ENCODE measurements around the gene UTP4. TPM values are rescaled to one million over a fixed set of nuclear protein-coding genes. Genes with fewer than 3 reads are reported as not detected.

UTP4 gene
- total RNA-seq, 1 donor from 2014 or later, result 55.3 TPM

GRCh38 chr16:69111216-69111875 lies 21.1 kb upstream of the UTP4 start:
- no peak for TF ChIP-seq CTCF (IDR thresholded peaks at IDR 0.05)
- no peak for DNase-seq
- CTCF ChIA-PET, result interaction anchor here (1.3 kb wide), 1 partner anchor 9 kb away, joined by 3 read pairs; no protein-coding TSS in a partner anchor
- Mint-ChIP-seq H3K27me3 (peaks cover 18% of the 10 kb centered on the region), H3K4me1 (peaks cover 9% of the 10 kb centered on the region), H3K9me3 (no peaks in the 10 kb centered on the region), H3K4me3 (no peak overlapping the region), H3K36me3 (ENCODE audit: low read depth) (peaks cover 45% of the 10 kb centered on the region), H3K27ac (no peak overlapping the region)
- ATAC-seq (ENCODE audit: low read depth), result no peak
- POLR2A ChIA-PET, result no interaction called here
- intact Hi-C loops (cut with micrococcal nuclease), result no loop called here

- no peak for TF ChIP-seq CTCF (IDR thresholded peaks at IDR 0.05)
- ATAC-seq (ENCODE audit: low read depth) (no peak), DNase-seq (no peak)
- peaks cover 16% of the 10 kb centered on the region for H3K27me3 Mint-ChIP-seq
- no peak overlapping the region for H3K27ac Mint-ChIP-seq
- intact Hi-C loops (cut with micrococcal nuclease), result no loop called here
- H3K4me3 Mint-ChIP-seq, result no peak overlapping the region
- ChIA-PET CTCF (interaction anchor here (1.3 kb wide), 2 partner anchors 9 to 18 kb away, joined by 3 to 6 read pairs; no protein-coding TSS in a partner anchor), POLR2A (interaction anchor here (0.6 kb wide), 1 partner anchor 745 kb away, joined by 7 read pairs; no protein-coding TSS in a partner anchor)
- peaks cover 7% of the 10 kb centered on the region for H3K4me1 Mint-ChIP-seq
- no peaks in the 10 kb centered on the region for H3K9me3 Mint-ChIP-seq
- H3K36me3 Mint-ChIP-seq (ENCODE audit: low read depth), result peaks cover 47% of the 10 kb centered on the region
Measured at GRCh38 chr16:69111876-69112230, 20.6 kb upstream of the UTP4 start.

GRCh38 chr16:69112285-69113129 lies 19.9 kb upstream of the UTP4 start:
- H3K4me1 Mint-ChIP-seq, result peaks cover 2% of the 10 kb centered on the region
- H3K4me3 Mint-ChIP-seq, result no peak overlapping the region
- H3K9me3 Mint-ChIP-seq, result no peaks in the 10 kb centered on the region
- intact Hi-C loops (cut with micrococcal nuclease), result no loop called here
- H3K27ac Mint-ChIP-seq, result no peak overlapping the region
- ATAC-seq (ENCODE audit: low read depth) (peak; percentile 85), DNase-seq (peak; percentile 34)
- peak; percentile 46 for TF ChIP-seq CTCF (IDR thresholded peaks at IDR 0.05)
- H3K27me3 Mint-ChIP-seq, result peaks cover 11% of the 10 kb centered on the region
- ChIA-PET CTCF (interaction anchor here (1.0 to 1.5 kb wide), 6 partner anchors 8 to 40 kb away, joined by 3 to 6 read pairs (median 3); no protein-coding TSS in a partner anchor), POLR2A (interaction anchor here (0.6 to 1.0 kb wide), 3 partner anchors 12 to 745 kb away, joined by 3 to 7 read pairs (median 3); no protein-coding TSS in a partner anchor)
- H3K36me3 Mint-ChIP-seq (ENCODE audit: low read depth), result peaks cover 50% of the 10 kb centered on the region

GRCh38 chr16:69113216-69113615 lies 19.2 kb upstream of the UTP4 start:
- H3K27ac Mint-ChIP-seq, result no peak overlapping the region
- no peak for TF ChIP-seq CTCF (IDR thresholded peaks at IDR 0.05)
- intact Hi-C loops (cut with micrococcal nuclease), result no loop called here
- H3K27me3 Mint-ChIP-seq, result peaks cover 6% of the 10 kb centered on the region
- H3K9me3 Mint-ChIP-seq, result no peaks in the 10 kb centered on the region
- ChIA-PET CTCF (interaction anchor here (1.0 to 1.5 kb wide), 5 partner anchors 11 to 41 kb away, joined by 3 to 6 read pairs (median 3); no protein-coding TSS in a partner anchor), POLR2A (interaction anchor here (1.0 kb wide), 2 partner anchors 11 to 583 kb away, joined by 3 read pairs; no protein-coding TSS in a partner anchor)
- DNase-seq (no peak), ATAC-seq (ENCODE audit: low read depth) (no peak)
- H3K4me3 Mint-ChIP-seq, result no peak overlapping the region
- H3K4me1 Mint-ChIP-seq, result no peaks in the 10 kb centered on the region
- peaks cover 57% of the 10 kb centered on the region for H3K36me3 Mint-ChIP-seq (ENCODE audit: low read depth)
